Type B pancreatic cell (in vitro differentiated cells): ENCODE data around the gene TP53INP2. TPM values are rescaled to one million over a fixed set of nuclear protein-coding genes. Genes with fewer than 3 reads are reported as not detected.

Experiments used
- DNase-seq: peaks from one replicate; pipeline ENCODE4 v3.0.0; 2021; ENCODE audit warnings: mixed read lengths; ENCODE audit not compliant: unreplicated experiment; ENCODE audit errors: extremely low spot score
- H3K27ac Mint-ChIP-seq: 2 replicates; pipeline ENCODE4 v1.8.0; 2021; ENCODE audit warnings: mild to moderate bottlenecking, mixed read lengths
- H3K27me3 Mint-ChIP-seq: 2 replicates; pipeline ENCODE4 v1.8.0; 2021; ENCODE audit warnings: mixed read lengths
- H3K36me3 Mint-ChIP-seq: 2 replicates; pipeline ENCODE4 v1.8.0; 2021; ENCODE audit warnings: mixed read lengths
- H3K4me1 Mint-ChIP-seq: one replicate; pipeline ENCODE4 v1.8.0; 2021; ENCODE audit warnings: mixed read lengths; ENCODE audit not compliant: unreplicated experiment
- H3K4me3 Mint-ChIP-seq: 2 replicates; pipeline ENCODE4 v1.8.0; 2021; ENCODE audit warnings: mild to moderate bottlenecking, mixed read lengths
- H3K9me3 Mint-ChIP-seq: 2 replicates; pipeline ENCODE4 v1.8.0; 2021; ENCODE audit warnings: mixed read lengths
- CTCF ChIP-seq: fragments of 200-600 bp; sonication (generic); conservative IDR thresholded peaks from 2 replicates; pipeline ENCODE4 v1.5.0; 2021; ENCODE audit warnings: antibody characterized with exemption, mild to moderate bottlenecking
- total RNA-seq: library from RNA; stranded (reverse); gene quantifications from 2 replicates; pipeline ENCODE4 v1.2.1, GENCODE V29; 2021; ENCODE audit warnings: low replicate concordance

The TP53INP2 gene
- total RNA-seq, 1 donor from 2014 or later = 39.6 TPM

- Mint-ChIP-seq H3K27me3 (no peaks in the 10 kb centered on the region), H3K36me3 (peaks cover 31% of the 10 kb centered on the region), H3K9me3 (no peaks in the 10 kb centered on the region), H3K4me3 (no peak overlapping the region), H3K27ac (no peak overlapping the region), H3K4me1 (no peaks in the 10 kb centered on the region)
- no peak for DNase-seq
- peak; percentile 35 for TF ChIP-seq CTCF
These were observed 49.7 kb downstream of the TP53INP2 start for GRCh38 chr20:34753706-34754461.

- peaks cover 33% of the 10 kb centered on the region for H3K36me3 Mint-ChIP-seq
- no peaks in the 10 kb centered on the region for H3K4me1 Mint-ChIP-seq
- no peaks in the 10 kb centered on the region for H3K9me3 Mint-ChIP-seq
- H3K27ac Mint-ChIP-seq = no peak overlapping the region
- TF ChIP-seq CTCF = no peak
- no peak for DNase-seq
- H3K27me3 Mint-ChIP-seq = no peaks in the 10 kb centered on the region
- no peak overlapping the region for H3K4me3 Mint-ChIP-seq
These were observed 50.5 kb downstream of the TP53INP2 start for GRCh38 chr20:34754611-34755010.

- no peaks in the 10 kb centered on the region for H3K27me3 Mint-ChIP-seq
- no peaks in the 10 kb centered on the region for H3K4me1 Mint-ChIP-seq
- peaks cover 33% of the 10 kb centered on the region for H3K36me3 Mint-ChIP-seq
- TF ChIP-seq CTCF = no peak
- no peaks in the 10 kb centered on the region for H3K9me3 Mint-ChIP-seq
- no peak for DNase-seq
- no peak overlapping the region for H3K27ac Mint-ChIP-seq
- H3K4me3 Mint-ChIP-seq = no peak overlapping the region
These were observed 51.2 kb downstream of the TP53INP2 start for GRCh38 chr20:34755367-34755766.

GRCh38 chr20:34762031-34762555 lies 57.9 kb downstream of the TP53INP2 start:
- Mint-ChIP-seq H3K4me1 (no peaks in the 10 kb centered on the region), H3K36me3 (peaks cover 44% of the 10 kb centered on the region), H3K9me3 (no peaks in the 10 kb centered on the region), H3K27me3 (no peaks in the 10 kb centered on the region), H3K27ac (no peak overlapping the region), H3K4me3 (no peak overlapping the region)
- DNase-seq = no peak
- TF ChIP-seq CTCF = no peak

Other genes with a start within 250 kb of the TP53INP2 start
- gene DYNLRB1, start 187.9 kb upstream of the TP53INP2 start, total RNA-seq = 164 and 201 TPM in 2 replicates
- 83.9 and 85.2 TPM in 2 replicates for gene MAP1LC3A, start 145.6 kb upstream of the TP53INP2 start, total RNA-seq
- gene PIGU, start 27.3 kb upstream of the TP53INP2 start, total RNA-seq = 41.5 and 46.2 TPM in 2 replicates
- 53.9 and 59.5 TPM in 2 replicates for gene NCOA6, start 121.3 kb downstream of the TP53INP2 start, total RNA-seq
- gene GGT7, start 168.5 kb downstream of the TP53INP2 start, total RNA-seq = 34.3 and 62.7 TPM in 2 replicates
- gene ACSS2, start 172.3 kb downstream of the TP53INP2 start, total RNA-seq = 59.2 and 76.3 TPM in 2 replicates